Sigmoid colon (tissue), 7 donors: ENCODE data around the gene PLCB1. TPM values are rescaled to one million over a fixed set of nuclear protein-coding genes. Genes with fewer than 3 reads are reported as not detected.
A peak's percentile ranks its signal among the peaks of the same experiment; 100 is the strongest.

Experiments used
- DNase-seq: peaks from one replicate; pipeline ENCODE4 v3.0.0-alpha.2; 2019
- H3K27ac ChIP-seq, 4 donors: fragments of 200-600 bp; sonication (generic); one replicate each; pipeline ENCODE4 v1.5.1; 2016 to 2019; ENCODE audit warnings: mild to moderate bottlenecking in 1 of 4
- H3K27me3 ChIP-seq, 3 donors: fragments of 200-600 bp; sonication (generic); one replicate each; pipeline ENCODE4 v1.5.1; 2019; ENCODE audit warnings: mild to moderate bottlenecking in 1 of 3
- H3K36me3 ChIP-seq, 4 donors: fragments of 200-600 bp; sonication (generic); one replicate each; pipeline ENCODE4 v1.5.1; 2016 to 2019
- H3K4me1 ChIP-seq, 4 donors: fragments of 200-600 bp; sonication (generic); one replicate each; pipeline ENCODE4 v1.5.1; 2017 to 2019
- H3K4me3 ChIP-seq, 4 donors: fragments of 200-600 bp; sonication (generic); one replicate each; pipeline ENCODE4 v1.5.1; 2017 to 2019; ENCODE audit warnings: mild to moderate bottlenecking in 2 of 4, moderate library complexity in 1 of 4
- H3K9me3 ChIP-seq, 4 donors: fragments of 200-600 bp in 3 of 4; sonication (generic) in 3 of 4; one replicate each; pipeline versions ENCODE4 v1.5.1 to v1.6.1; 2013 to 2019
- CTCF ChIP-seq, 4 experiments: fragments of 450-650 bp in 3 of 4; fragments of 200-600 bp in 1 of 4; IDR thresholded peaks; one replicate each; pipeline ENCODE4 v1.5.1; 2016 to 2019; ENCODE audit warnings: antibody characterized with exemption in 4 of 4, mild to moderate bottlenecking in 3 of 4, moderate library complexity in 2 of 4
- EP300 ChIP-seq, 4 donors: sonication (generic); formaldehyde crosslinking; IDR thresholded peaks; one replicate each; pipeline ENCODE4 v1.6.1; 2017; ENCODE audit warnings: antibody characterized with exemption in 4 of 4
- POLR2A ChIP-seq, 2 donors: fragments of 450-650 bp; IDR thresholded peaks; one replicate each; pipeline ENCODE4 v1.6.1; 2016; ENCODE audit warnings: antibody characterized with exemption in 2 of 2, mild to moderate bottlenecking in 2 of 2, moderate library complexity in 2 of 2
- POLR2AphosphoS5 ChIP-seq, 4 donors: sonication (generic); formaldehyde crosslinking; IDR thresholded peaks; one replicate each; pipeline ENCODE4 v1.6.1; 2017; ENCODE audit warnings: antibody characterized with exemption in 4 of 4
- WGBS, 2 donors: extraction: QIAGEN DNeasy Blood & Tissue Kit; methylation state at CpG; one replicate each; pipeline ENCODE4 v1.1.7; 2013; 5-methylcytosine and 5-hydroxymethylcytosine counted together
- intact Hi-C: fragments of 100-400 bp; cut with DNase I; formaldehyde crosslinking; loops from one replicate; pipeline ENCODE4 v1.15.1; 2023
- polyA plus RNA-seq, 3 donors: library from polyadenylated mRNA; stranded (reverse); fragments of 200-250 nt; gene quantifications; one replicate each; pipeline ENCODE4 v1.2.3, GENCODE V29; 2013
- total RNA-seq, 4 donors: library from RNA; depleted of rRNA; stranded (reverse); fragments of >200 nt; gene quantifications; one replicate each; pipeline ENCODE4 v1.1.0, GENCODE V29; 2016
- donor health status: healthy with polysubstance abuse.
- donor health status: Bipolar disorder and iron deficiency.
- donor health status: healthy.

The PLCB1 gene
- total and polyA plus RNA-seq, 7 donors = 0.92 to 117 (median 86.7) TPM

- Histone ChIP-seq H3K9me3 (no peaks in the 10 kb centered on the region), H3K27me3 (no peaks in the 10 kb centered on the region), H3K4me1 (peaks cover 0 to 15% (median 10%) of the 10 kb centered on the region in 4 donors), H3K27ac (no peak overlapping the region), H3K4me3 (no peak overlapping the region), H3K36me3 (no peaks in the 10 kb centered on the region)
- TF ChIP-seq POLR2A (IDR thresholded peaks at IDR 0.05) (no peak), POLR2AphosphoS5 (IDR thresholded peaks at IDR 0.05) (no peak), CTCF (IDR thresholded peaks at IDR 0.05) (no peak), EP300 (IDR thresholded peaks at IDR 0.05) (no peak)
- DNase-seq = peak; percentile 64
- intact Hi-C loops = no loop called here
- WGBS, 2 donors = 89 to 90% methylated on average over 3 of the region's 3 CpGs
Observed at GRCh38 chr20:8579035-8579434, 447.0 kb downstream of the PLCB1 start.

- no peak overlapping the region for H3K27ac ChIP-seq
- H3K27me3 ChIP-seq = no peaks in the 10 kb centered on the region
- intact Hi-C loops = no loop called here
- H3K9me3 ChIP-seq = no peaks in the 10 kb centered on the region
- WGBS, 2 donors = 95% methylated on average over 3 of the region's 3 CpGs
- no peak for DNase-seq
- H3K36me3 ChIP-seq = no peaks in the 10 kb centered on the region
- no peak overlapping the region for H3K4me3 ChIP-seq
- no peak for TF ChIP-seq POLR2AphosphoS5 (IDR thresholded peaks at IDR 0.05)
- no peak for TF ChIP-seq POLR2A (IDR thresholded peaks at IDR 0.05)
- no peak for TF ChIP-seq EP300 (IDR thresholded peaks at IDR 0.05)
- TF ChIP-seq CTCF (IDR thresholded peaks at IDR 0.05) = no peak
- H3K4me1 ChIP-seq = peaks cover 0 to 15% (median 8%) of the 10 kb centered on the region in 4 donors
Observed at GRCh38 chr20:8581446-8582183, 449.5 kb downstream of the PLCB1 start.

GRCh38 chr20:8583012-8583565, 451.0 kb downstream of the PLCB1 start:
- WGBS, 2 donors = 90 to 96% methylated on average over 1 of the region's 1 CpG
- Histone ChIP-seq H3K4me3 (no peak overlapping the region), H3K4me1 (peaks cover 0 to 14% (median 4%) of the 10 kb centered on the region in 4 donors), H3K27me3 (no peaks in the 10 kb centered on the region), H3K9me3 (no peaks in the 10 kb centered on the region), H3K27ac (no peak overlapping the region), H3K36me3 (no peaks in the 10 kb centered on the region)
- intact Hi-C loops = no loop called here
- TF ChIP-seq POLR2AphosphoS5 (IDR thresholded peaks at IDR 0.05) = no peak
- no peak for TF ChIP-seq EP300 (IDR thresholded peaks at IDR 0.05)
- no peak for TF ChIP-seq POLR2A (IDR thresholded peaks at IDR 0.05)
- TF ChIP-seq CTCF (IDR thresholded peaks at IDR 0.05) = no peak
- DNase-seq = no peak

- TF ChIP-seq POLR2A (IDR thresholded peaks at IDR 0.05) (no peak), EP300 (IDR thresholded peaks at IDR 0.05) (no peak), CTCF (IDR thresholded peaks at IDR 0.05) (no peak), POLR2AphosphoS5 (IDR thresholded peaks at IDR 0.05) (no peak)
- intact Hi-C loops = no loop called here
- Histone ChIP-seq H3K4me3 (no peak overlapping the region), H3K27me3 (no peaks in the 10 kb centered on the region), H3K27ac (no peak overlapping the region), H3K36me3 (no peaks in the 10 kb centered on the region), H3K4me1 (peaks cover 0 to 9% (median 2%) of the 10 kb centered on the region in 4 donors), H3K9me3 (no peaks in the 10 kb centered on the region)
- DNase-seq = no peak
- WGBS, 2 donors = 23 to 64% methylated on average over 7 of the region's 7 CpGs
Observed at GRCh38 chr20:8583566-8584043, 451.5 kb downstream of the PLCB1 start.
